GM19035 (cell line): ENCODE results near the gene NCK1.

ENCODE experiments used
- ATAC-seq: cut with Tn5 transposase; IDR thresholded peaks from one replicate; pipeline ENCODE4 v1.9.1; 2021; ENCODE audit not compliant: unreplicated experiment

Gene NCK1

GRCh38 chr3:136861890-136862616 is at the start of gene NCK1:
NCK1 (plus strand) TSS chr3:136862208; CDS start chr3:136928002, 65,794 bp downstream.
- ATAC-seq = peak; percentile 96

- ATAC-seq = no peak
These were observed 44.6 kb upstream of the NCK1 start for GRCh38 chr3:136817448-136817847.

DNA sequence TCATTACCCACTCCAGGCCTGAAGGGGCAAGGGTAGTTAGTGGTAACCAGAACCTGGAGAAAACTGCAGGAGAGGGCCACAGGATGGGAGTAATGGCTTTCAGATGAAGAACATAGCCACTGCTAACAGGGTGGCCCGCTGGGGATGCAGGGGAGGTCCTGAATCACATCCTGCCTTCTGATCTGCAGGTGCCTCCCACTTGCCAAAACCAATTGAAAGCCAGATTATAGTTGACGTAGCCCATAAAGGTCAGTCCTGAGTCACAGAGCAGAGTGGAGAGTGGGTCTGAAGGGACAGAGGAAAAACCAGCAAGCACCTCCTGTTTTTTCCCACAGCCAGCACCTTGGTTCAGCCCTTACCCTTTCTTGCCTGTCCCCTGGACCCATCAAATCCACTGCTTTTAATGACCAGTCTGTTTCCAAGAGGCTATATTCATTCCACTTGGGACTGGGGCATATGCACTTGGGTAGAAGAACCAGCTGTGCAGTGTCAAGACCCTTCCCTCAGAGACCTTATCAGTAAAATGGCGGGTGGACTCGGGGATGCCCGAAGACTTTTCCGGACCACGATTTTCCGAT is 43.7 kb upstream of the NCK1 start:
- ATAC-seq = peak; percentile 46

DNA sequence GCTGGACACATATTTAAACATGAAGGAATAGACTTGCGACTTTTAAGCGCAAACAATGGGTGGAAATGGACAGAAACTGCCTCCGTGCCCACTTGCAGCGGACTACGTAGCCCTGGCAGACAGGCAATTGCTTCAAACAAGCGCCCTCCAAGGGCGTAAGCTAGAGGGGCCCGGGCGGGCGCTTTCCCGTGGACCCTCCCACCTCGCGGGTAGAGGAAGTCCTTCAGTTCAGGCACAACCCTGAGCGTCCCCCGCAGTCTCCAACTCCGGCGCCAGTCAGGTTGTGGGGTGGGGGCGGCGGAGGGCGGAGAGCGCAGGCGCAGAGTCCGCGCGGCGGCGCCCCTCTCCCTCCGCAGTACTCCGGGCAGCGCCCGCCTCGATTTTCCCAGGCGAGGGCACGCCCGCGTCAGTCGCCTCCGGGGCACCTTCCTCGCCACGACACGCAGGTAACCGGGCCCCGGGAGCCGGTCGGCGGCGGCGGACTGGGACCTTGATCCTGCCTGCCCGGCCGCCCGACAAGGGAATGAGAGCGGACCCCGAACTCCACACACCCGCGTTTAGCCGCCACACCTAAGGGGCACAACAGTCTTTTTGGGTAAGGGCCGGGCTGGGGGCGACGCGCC is 43.1 kb upstream of the NCK1 start, which contains the start of gene SLC35G2:
Gene SLC35G2, plus strand, starts transcription at position 358 of the 623 bp plus-strand sequence. CDS start 35,335 bp downstream, outside the sequence.
- ATAC-seq = peak; percentile 61

DNA sequence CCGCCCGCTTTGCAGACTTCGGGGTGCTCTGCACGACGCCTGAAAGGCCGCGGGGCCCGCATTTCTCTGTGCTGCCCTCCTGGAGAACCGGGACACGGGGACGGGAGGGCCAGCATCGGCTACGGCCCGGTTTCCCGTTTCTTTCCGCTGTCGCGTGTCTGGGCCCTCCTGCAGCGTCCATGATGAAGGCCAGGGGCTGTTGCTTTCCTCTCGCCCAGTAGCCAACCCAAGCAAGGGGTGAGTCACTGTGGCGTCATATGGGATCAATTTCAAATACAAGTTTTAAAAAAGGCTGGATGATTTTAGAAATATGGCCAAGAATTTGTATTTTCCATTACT is 42.6 kb upstream of the NCK1 start:
- ATAC-seq = peak; percentile 38

GRCh38 chr3:136819731-136820679 is 42.0 kb upstream of the NCK1 start:
- peak; percentile 6 for ATAC-seq

GRCh38 chr3:136831461-136831860 is 30.5 kb upstream of the NCK1 start:
- no peak for ATAC-seq

DNA sequence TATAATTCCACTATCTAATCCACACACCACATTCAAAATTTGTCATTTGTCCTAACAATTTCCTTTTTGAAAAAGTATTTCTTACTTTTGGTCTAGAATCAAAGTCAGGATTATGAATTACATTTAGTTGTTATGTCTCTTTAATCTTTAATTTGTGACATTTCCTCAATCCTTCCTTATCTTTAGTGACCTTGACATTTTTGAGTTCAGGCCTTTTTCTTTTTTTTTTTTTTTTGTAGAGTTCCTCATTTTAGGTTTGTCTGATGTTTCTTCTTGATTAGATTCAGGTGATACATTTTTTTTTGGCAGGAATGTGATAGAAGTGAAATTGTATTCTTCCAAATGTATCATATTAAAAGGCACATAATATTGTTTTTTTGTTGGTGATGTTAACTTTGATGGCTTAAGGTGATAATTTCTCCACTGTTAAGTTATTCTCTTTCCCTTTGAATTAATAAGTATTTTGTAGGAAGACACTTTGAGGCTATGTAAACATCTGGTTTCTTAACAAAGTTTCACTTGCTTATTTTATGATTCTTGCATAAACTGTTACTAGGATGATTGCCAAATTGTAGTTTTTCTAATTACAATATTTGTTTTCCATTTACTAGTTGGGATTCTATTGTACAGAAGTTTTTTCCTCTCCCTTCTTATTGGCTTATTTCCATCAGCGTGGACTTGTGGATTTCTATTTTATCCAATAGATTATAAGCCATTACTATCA is 26.8 kb upstream of the NCK1 start:
- no peak for ATAC-seq

DNA sequence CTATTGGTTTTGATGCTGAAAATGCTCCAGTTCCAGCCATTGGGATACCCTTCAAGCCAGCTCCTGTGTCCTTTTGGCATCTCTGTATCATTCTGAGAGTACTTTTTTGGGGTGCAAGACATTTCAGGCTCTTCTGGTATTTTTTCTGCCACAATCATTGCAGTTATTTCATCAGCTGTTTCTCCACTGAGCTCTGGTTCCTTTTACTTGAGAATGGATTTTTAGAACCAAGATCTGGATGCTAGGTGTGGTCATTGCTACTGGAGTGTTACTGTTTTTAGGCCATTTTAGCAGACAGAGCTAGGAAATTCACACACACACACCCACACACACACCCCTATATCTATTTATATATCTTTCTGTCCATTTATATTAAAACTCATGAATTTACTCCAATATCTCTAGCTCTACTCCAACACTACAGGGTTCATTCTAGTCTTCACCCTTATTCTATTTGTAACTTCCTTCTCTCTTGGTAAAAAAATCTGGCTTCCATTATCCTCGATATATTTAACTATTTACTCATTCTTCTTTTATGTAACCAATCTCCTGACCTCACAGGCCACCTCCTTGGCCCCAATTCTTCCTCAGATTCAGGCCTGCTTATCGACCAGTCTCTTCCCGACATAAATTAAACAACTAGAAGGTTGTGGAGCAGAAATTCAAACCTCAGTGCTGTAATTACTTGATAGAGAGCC is 26.0 kb upstream of the NCK1 start:
- ATAC-seq = no peak

GRCh38 chr3:136836511-136837156 is 25.4 kb upstream of the NCK1 start:
- no peak for ATAC-seq

- ATAC-seq = no peak
These were observed 23.1 kb upstream of the NCK1 start for GRCh38 chr3:136838641-136839555.

GRCh38 chr3:136839556-136839931 is 22.5 kb upstream of the NCK1 start:
- no peak for ATAC-seq

DNA sequence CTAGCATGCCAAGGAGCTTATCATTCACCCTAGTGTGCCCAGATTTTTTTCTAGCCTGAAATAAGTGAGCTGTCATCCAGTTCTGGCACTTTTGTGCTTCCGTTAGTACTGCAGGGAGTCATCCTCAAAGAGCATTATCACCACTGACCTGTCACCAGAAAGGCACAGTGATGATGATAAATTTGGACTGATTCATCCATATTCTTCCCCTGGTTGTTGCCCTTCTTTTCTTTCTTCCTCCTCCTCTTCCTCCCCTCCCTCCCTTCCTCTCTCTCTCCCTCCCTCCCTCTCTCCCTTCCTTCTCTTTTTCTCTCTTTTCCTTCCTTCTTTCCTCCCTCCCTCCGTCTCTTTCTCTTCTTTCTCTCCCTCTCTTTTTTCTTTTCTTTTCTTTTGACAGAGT is 21.8 kb upstream of the NCK1 start:
- ATAC-seq = no peak

GRCh38 chr3:136842294-136842693 is 19.7 kb upstream of the NCK1 start:
- ATAC-seq = no peak

DNA sequence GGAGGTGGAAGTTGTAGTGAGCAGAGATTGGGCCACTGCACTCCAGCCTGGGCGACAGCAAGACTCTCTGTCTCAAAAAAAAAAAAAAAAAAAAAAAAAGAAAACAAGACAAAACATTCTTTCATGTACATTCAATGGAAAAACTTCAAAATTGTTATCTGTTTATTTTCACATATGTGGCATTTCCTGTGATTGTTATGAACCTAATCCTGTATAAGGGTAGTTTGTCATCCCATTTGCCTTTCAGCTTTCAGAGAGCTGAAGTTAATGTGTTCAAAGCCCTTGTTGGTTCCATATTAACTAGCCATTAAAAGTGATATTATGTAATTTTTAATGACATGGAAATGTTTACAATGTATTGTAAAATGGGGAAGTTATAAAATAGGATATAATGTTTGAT is 17.3 kb upstream of the NCK1 start:
- no peak for ATAC-seq

DNA sequence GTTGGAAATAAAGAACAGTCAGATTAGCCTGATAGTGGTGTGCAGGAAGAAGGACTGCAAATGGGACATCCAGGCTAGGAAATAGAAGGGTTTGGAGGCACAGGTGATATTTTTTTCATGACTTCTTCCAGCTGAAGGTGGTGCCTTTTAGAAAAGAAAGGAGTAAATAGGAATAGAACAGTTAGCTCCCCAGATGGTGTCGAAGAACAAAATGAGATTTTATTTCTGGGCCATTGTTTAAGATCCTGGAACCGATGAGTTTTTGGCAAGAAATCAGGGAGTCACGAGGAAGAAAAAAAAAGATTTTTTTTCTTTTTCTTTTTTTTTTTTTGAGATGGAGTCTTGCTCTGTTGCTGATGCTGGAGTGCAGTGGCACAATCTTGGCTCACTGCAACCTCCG is 9.8 kb upstream of the NCK1 start:
- no peak for ATAC-seq

- no peak for ATAC-seq
These were observed 5.3 kb upstream of the NCK1 start for GRCh38 chr3:136856665-136857064.

GRCh38 chr3:136858381-136858780 is 3.6 kb upstream of the NCK1 start:
- no peak for ATAC-seq
